Loucy (cell line): ENCODE measurements around the gene VPS16.

Source experiments
- H2AFZ ChIP-seq: fragments of 200-600 bp; sonication (generic); 2 replicates; pipeline ENCODE4 v1.6.0; 2016; ENCODE audit warnings: antibody characterized with exemption, mild to moderate bottlenecking, low read length, moderate library complexity
- H3F3A ChIP-seq: fragments of 200-600 bp; 2 replicates; pipeline ENCODE4 v1.6.0; 2016; ENCODE audit warnings: antibody characterized with exemption, low read depth, mild to moderate bottlenecking
- H3K27me3 ChIP-seq: fragments of 200-600 bp; sonication (generic); 2 replicates; pipeline ENCODE4 v1.6.1; 2014; ENCODE audit warnings: low read length, mild to moderate bottlenecking; ENCODE audit not compliant: insufficient read depth, poor library complexity, severe bottlenecking
- H3K36me3 ChIP-seq: fragments of 200-600 bp; sonication (generic); 2 replicates; pipeline ENCODE4 v1.6.1; 2016; ENCODE audit warnings: low read length; ENCODE audit not compliant: insufficient read depth
- H3K4me1 ChIP-seq: fragments of 200-600 bp; sonication (generic); 2 replicates; pipeline ENCODE4 v1.5.1; 2014; ENCODE audit warnings: low read length, mild to moderate bottlenecking; ENCODE audit not compliant: insufficient read depth, poor library complexity, severe bottlenecking
- H3K4me2 ChIP-seq: fragments of 200-600 bp; sonication (generic); 2 replicates; pipeline ENCODE4 v1.6.0; 2014; ENCODE audit warnings: antibody characterized with exemption, low read length, low read depth, mild to moderate bottlenecking; ENCODE audit not compliant: poor library complexity, severe bottlenecking
- H3K4me3 ChIP-seq: fragments of 200-600 bp; sonication (generic); 2 replicates; pipeline ENCODE4 v1.5.1; 2014; ENCODE audit warnings: low read length, mild to moderate bottlenecking, mixed read lengths; ENCODE audit not compliant: poor library complexity, severe bottlenecking
- H3K79me2 ChIP-seq: fragments of 200-600 bp; sonication (generic); 2 replicates; pipeline ENCODE4 v1.6.1; 2014; ENCODE audit warnings: low read length; ENCODE audit not compliant: insufficient read depth
- H3K9ac ChIP-seq: fragments of 200-600 bp; sonication (generic); 2 replicates; pipeline ENCODE4 v1.6.0; 2014; ENCODE audit warnings: mild to moderate bottlenecking, low read depth, low read length, moderate library complexity; ENCODE audit not compliant: poor library complexity, severe bottlenecking
- H3K9me2 ChIP-seq: fragments of 200-600 bp; sonication (generic); replicated peaks from 2 replicates; pipeline ENCODE4 v1.6.1; 2016; ENCODE audit warnings: low read depth, low read length, mixed read lengths
- H3K9me3 ChIP-seq: fragments of 200-600 bp; sonication (generic); 2 replicates; pipeline ENCODE4 v1.6.1; 2014; ENCODE audit warnings: mild to moderate bottlenecking, antibody characterized with exemption, low read length, low read depth; ENCODE audit not compliant: insufficient read depth
- H4K20me1 ChIP-seq: fragments of 200-600 bp; sonication (generic); 2 replicates; pipeline ENCODE4 v1.6.0; 2014; ENCODE audit warnings: antibody characterized with exemption, low read length, mild to moderate bottlenecking; ENCODE audit not compliant: insufficient read depth, poor library complexity, severe bottlenecking
- EZH2phosphoT487 ChIP-seq: fragments of 200-600 bp; IDR thresholded peaks from 2 replicates; pipeline ENCODE4 v1.6.1; 2018; ENCODE audit warnings: antibody characterized with exemption, mild to moderate bottlenecking, moderate library complexity, borderline replicate concordance
- TF ChIP-seq, protein P1 (sequence below): fragments of 200-600 bp; sonication (generic); conservative IDR thresholded peaks from 2 replicates; pipeline ENCODE4 v1.5.1; 2014; ENCODE audit warnings: mild to moderate bottlenecking, antibody characterized with exemption, low read length

VPS16 gene

DNA sequence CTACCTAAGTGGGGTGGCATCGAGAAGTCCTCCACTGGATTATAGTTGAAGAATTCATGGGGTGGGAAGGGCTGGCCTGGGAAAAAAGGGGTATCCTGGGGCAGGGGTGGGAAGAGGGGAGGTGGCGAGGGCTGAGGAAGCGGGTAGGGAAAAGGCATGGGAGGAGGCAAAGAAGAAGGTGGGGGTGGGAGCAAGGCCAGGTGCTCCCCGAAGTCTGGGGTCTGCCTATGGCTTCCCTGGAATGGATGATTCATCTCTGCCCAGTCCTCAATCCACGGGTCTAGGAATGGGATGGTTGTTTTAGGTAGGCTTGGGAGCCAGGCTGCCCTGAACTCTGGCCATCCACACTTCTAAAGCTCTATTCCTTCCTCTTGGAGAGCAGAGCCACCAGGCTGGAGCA, 4.5 kb upstream of the VPS16 start:
- Histone ChIP-seq H3K9me3 (no peaks in the 10 kb centered on the region), H3K27me3 (no peaks in the 10 kb centered on the region), H3K4me2 (no peak overlapping the region), H3F3A (no peaks in the 10 kb centered on the region), H2AFZ (no peak overlapping the region), H3K4me3 (no peak overlapping the region), H3K4me1 (peaks cover 10% of the 10 kb centered on the region), H3K79me2 (peaks cover 16% of the 10 kb centered on the region; the same call in 1 of the 2 replicates), H3K36me3 (no peaks in the 10 kb centered on the region), H4K20me1 (no peaks in the 10 kb centered on the region), H3K9me2 (no peaks in the 10 kb centered on the region), H3K9ac (no peak overlapping the region)
- TF ChIP-seq, protein P1, sequence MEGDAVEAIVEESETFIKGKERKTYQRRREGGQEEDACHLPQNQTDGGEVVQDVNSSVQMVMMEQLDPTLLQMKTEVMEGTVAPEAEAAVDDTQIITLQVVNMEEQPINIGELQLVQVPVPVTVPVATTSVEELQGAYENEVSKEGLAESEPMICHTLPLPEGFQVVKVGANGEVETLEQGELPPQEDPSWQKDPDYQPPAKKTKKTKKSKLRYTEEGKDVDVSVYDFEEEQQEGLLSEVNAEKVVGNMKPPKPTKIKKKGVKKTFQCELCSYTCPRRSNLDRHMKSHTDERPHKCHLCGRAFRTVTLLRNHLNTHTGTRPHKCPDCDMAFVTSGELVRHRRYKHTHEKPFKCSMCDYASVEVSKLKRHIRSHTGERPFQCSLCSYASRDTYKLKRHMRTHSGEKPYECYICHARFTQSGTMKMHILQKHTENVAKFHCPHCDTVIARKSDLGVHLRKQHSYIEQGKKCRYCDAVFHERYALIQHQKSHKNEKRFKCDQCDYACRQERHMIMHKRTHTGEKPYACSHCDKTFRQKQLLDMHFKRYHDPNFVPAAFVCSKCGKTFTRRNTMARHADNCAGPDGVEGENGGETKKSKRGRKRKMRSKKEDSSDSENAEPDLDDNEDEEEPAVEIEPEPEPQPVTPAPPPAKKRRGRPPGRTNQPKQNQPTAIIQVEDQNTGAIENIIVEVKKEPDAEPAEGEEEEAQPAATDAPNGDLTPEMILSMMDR = no peak
- no peak for TF ChIP-seq EZH2phosphoT487

DNA sequence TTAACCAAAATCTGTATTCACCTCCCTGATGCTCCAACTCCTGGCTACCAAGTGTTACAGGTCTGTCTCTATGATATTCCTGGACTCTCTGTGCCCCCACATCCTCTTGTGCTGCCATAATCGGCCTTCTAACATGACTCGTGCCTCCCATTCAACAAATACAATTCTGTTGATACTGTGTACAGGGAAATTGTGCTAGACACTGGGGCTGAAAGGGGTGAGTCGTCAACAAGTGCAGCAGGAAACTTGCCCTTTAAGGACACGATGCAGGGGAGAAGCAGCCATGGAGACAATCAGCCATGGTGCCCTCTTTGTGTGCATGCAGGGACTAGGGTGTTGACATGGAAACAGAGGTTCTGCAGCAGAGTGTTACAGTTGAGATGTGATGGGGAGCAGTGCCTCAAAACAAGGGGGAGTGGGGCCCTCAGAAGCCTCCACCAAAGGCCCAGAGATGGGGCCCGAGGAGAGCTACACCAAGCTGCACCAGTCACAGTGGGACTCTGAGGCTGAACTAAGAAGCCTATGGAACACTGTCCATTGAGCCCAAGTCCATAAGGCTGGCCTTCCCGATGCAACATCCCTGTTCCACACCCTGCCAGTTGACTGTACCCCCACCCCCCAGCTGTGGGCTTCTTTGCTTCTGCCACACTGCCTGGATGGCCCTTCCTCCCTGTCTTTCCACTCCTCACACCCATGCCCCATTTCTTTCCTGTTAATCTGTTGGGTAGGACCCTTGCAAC, 3.2 kb upstream of the VPS16 start:
- Histone ChIP-seq H3K4me3 (no peak overlapping the region), H3K4me1 (peaks cover 21% of the 10 kb centered on the region), H3K9me2 (no peaks in the 10 kb centered on the region), H3K9ac (no peak overlapping the region), H3F3A (no peaks in the 10 kb centered on the region), H3K4me2 (no peak overlapping the region), H3K36me3 (no peaks in the 10 kb centered on the region), H3K27me3 (no peaks in the 10 kb centered on the region), H4K20me1 (no peaks in the 10 kb centered on the region), H3K9me3 (no peaks in the 10 kb centered on the region), H3K79me2 (peaks cover 30% of the 10 kb centered on the region; the same call in 1 of the 2 replicates), H2AFZ (no peak overlapping the region)
- no peak for TF ChIP-seq EZH2phosphoT487
- TF ChIP-seq, protein P1 = no peak

- no peaks in the 10 kb centered on the region for H3K9me2 ChIP-seq
- H3K9me3 ChIP-seq = no peaks in the 10 kb centered on the region
- H3K4me1 ChIP-seq = peaks cover 21% of the 10 kb centered on the region
- H4K20me1 ChIP-seq = no peaks in the 10 kb centered on the region
- H3F3A ChIP-seq = no peaks in the 10 kb centered on the region
- no peak overlapping the region for H3K9ac ChIP-seq
- H3K27me3 ChIP-seq = no peaks in the 10 kb centered on the region
- H3K4me3 ChIP-seq = no peak overlapping the region
- no peak overlapping the region for H2AFZ ChIP-seq
- H3K79me2 ChIP-seq = peaks cover 30% of the 10 kb centered on the region; the same call in 1 of the 2 replicates
- H3K36me3 ChIP-seq = no peaks in the 10 kb centered on the region
- no peak for TF ChIP-seq EZH2phosphoT487
- TF ChIP-seq, protein P1 = no peak
- peak overlapping the region; percentile 25 for H3K4me2 ChIP-seq
Measured at GRCh38 chr20:2838170-2838797, 2.3 kb upstream of the VPS16 start.
